PFSK-1 (cell line): ENCODE results near the gene EYA3.

Experiments
- FOXP2 ChIP-seq: optimal IDR thresholded peaks from 2 replicates; pipeline ENCODE3; 2011; ENCODE audit warnings: borderline replicate concordance, control low read depth, inconsistent platforms; ENCODE audit not compliant: insufficient read depth; ENCODE audit errors: extremely low read length, extremely low read depth
- POLR2AphosphoS5 ChIP-seq: IDR thresholded peaks from 2 replicates; pipeline ENCODE4 v1.6.1; 2012; ENCODE audit warnings: low read depth, mild to moderate bottlenecking, control low read depth, low read length, moderate library complexity
- SIN3A ChIP-seq: IDR thresholded peaks from 2 replicates; pipeline ENCODE4 v1.6.1; 2012; ENCODE audit warnings: mild to moderate bottlenecking, low read length, moderate library complexity, borderline replicate concordance; ENCODE audit not compliant: insufficient read depth
- TAF1 ChIP-seq: IDR thresholded peaks from 2 replicates; pipeline ENCODE4 v1.6.1; 2012; ENCODE audit warnings: low read length, control low read depth, borderline replicate concordance; ENCODE audit not compliant: insufficient read depth
- TF ChIP-seq, protein P1 (sequence below), 2 experiments: IDR thresholded peaks; 2 replicates each; pipeline versions ENCODE4 v1.6.1 to v1.8.0; 2011 to 2012; ENCODE audit warnings: low read depth in 2 of 2, low read length in 2 of 2, control low read depth in 1 of 2, inconsistent platforms in 1 of 2, mild to moderate bottlenecking in 1 of 2, moderate library complexity in 1 of 2; ENCODE audit not compliant: insufficient read depth in 1 of 2

The EYA3 gene

DNA sequence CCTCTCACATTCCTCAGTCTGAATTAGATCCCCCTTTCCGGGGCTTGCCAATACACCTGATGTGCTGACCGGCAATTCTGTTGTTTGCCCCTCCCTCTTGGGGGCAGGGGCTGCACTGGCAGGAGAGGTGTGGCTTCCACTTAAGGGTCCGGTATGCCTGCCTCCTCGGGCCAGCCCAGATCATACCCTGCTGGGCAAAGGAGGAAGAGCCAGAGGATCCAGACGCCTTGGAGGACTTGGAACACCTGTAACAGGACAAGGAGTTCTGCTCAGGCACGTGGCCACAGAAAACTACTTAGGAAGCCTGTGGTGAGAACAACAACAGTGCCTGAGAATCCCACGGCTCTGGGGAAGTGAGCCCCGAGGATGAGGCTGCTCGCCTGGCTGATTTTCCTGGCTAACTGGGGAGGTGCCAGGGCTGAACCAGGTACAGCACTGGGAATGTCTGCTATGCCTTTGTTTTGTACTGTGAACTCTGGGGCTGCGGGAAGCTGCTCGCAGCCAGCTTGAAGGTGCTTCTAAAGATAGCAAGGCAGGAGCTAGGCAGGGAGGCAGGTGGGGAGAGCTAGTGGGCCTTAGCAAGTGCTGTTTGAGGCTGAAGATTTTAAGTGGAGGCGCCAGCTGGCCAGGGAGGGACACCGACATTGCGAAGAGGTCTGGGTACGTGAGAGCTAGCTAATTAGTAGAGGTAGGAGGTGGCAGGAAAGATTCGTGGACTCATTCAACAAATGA lies 153.4 kb downstream of the EYA3 start, which contains the start of gene SMPDL3B:
SMPDL3B (plus strand) TSS at position 183 of the 732 bp plus-strand sequence; CDS start at position 367, 184 bp downstream.
- TF ChIP-seq SIN3A = no peak
- TF ChIP-seq, protein P1, sequence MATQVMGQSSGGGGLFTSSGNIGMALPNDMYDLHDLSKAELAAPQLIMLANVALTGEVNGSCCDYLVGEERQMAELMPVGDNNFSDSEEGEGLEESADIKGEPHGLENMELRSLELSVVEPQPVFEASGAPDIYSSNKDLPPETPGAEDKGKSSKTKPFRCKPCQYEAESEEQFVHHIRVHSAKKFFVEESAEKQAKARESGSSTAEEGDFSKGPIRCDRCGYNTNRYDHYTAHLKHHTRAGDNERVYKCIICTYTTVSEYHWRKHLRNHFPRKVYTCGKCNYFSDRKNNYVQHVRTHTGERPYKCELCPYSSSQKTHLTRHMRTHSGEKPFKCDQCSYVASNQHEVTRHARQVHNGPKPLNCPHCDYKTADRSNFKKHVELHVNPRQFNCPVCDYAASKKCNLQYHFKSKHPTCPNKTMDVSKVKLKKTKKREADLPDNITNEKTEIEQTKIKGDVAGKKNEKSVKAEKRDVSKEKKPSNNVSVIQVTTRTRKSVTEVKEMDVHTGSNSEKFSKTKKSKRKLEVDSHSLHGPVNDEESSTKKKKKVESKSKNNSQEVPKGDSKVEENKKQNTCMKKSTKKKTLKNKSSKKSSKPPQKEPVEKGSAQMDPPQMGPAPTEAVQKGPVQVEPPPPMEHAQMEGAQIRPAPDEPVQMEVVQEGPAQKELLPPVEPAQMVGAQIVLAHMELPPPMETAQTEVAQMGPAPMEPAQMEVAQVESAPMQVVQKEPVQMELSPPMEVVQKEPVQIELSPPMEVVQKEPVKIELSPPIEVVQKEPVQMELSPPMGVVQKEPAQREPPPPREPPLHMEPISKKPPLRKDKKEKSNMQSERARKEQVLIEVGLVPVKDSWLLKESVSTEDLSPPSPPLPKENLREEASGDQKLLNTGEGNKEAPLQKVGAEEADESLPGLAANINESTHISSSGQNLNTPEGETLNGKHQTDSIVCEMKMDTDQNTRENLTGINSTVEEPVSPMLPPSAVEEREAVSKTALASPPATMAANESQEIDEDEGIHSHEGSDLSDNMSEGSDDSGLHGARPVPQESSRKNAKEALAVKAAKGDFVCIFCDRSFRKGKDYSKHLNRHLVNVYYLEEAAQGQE (IDR thresholded peaks at IDR 0.05; ENCODE audit: insufficient read depth in 1 of 2, low read depth in 2 of 2, low read length in 2 of 2) = no peak
- no peak for TF ChIP-seq POLR2AphosphoS5
- no peak for TF ChIP-seq FOXP2
- TF ChIP-seq TAF1 = no peak

DNA sequence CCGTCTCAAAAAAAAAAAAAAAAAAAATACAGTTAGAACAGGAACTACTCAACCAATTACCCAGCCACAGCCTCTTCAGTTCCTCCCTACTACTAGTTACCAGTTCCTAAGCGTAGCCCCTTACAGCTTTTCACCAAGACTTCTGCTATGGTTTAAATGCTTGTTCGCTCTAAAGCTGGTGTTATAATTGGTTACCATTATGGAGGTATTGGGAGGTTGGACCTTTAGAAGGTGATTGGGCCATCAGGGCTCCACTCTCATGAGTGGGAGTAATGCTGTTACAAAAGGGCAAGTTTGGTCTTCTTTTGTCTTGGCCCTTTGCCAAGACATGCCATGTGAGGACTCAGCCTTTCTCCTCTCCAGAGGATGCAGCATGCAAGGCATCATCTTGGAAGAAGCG lies 156.7 kb downstream of the EYA3 start:
- TF ChIP-seq FOXP2 (no peak), POLR2AphosphoS5 (no peak), TAF1 (no peak), SIN3A (no peak)
- TF ChIP-seq, protein P1 (IDR thresholded peaks at IDR 0.05; ENCODE audit: insufficient read depth in 1 of 2, low read depth in 2 of 2, low read length in 2 of 2) = no peak

- TF ChIP-seq, protein P1 (IDR thresholded peaks at IDR 0.05; ENCODE audit: insufficient read depth in 1 of 2, low read depth in 2 of 2, low read length in 2 of 2) = no peak
- no peak for TF ChIP-seq POLR2AphosphoS5
- no peak for TF ChIP-seq TAF1
- TF ChIP-seq SIN3A = no peak
- no peak for TF ChIP-seq FOXP2
These were observed 157.2 kb downstream of the EYA3 start for GRCh38 chr1:27931184-27931583.

DNA sequence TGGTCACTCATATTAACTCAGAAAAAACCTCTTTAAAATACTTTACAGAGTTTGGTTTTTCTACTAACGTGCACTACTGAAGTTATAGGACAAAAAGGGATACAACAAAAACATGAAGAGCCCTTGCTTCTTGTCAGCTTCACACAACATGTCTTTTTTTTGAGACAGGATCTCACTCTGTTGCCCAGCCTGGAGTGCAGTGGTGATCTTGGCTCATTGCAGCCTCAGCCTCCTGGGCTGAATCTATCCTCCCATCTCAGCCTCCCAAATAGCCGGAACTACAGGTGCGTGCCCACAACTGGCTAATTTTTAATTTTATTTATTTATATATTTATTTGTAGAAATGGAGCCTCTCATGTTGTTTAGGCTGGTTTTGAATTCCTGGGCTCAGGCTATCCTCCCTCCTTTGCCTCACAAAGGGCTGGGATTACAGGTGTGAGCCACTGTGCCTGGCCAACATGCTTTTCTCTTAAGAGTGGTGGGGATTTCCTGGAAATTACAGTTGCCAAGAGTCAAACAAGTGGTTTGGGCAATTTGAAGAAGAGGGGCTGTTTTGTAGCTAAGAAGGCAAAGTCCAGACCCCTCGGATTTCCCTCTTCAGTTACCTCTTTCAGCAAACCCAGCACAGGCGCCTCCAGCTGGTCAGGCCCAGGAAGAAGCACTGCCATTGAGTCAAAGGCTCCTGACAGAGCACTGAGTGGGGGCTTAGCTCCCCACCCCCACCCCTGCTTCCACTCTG lies 160.0 kb downstream of the EYA3 start:
- TF ChIP-seq POLR2AphosphoS5 (no peak), FOXP2 (no peak), TAF1 (no peak), SIN3A (no peak)
- TF ChIP-seq, protein P1 (IDR thresholded peaks at IDR 0.05; ENCODE audit: insufficient read depth in 1 of 2, low read depth in 2 of 2, low read length in 2 of 2) = no peak
